Measurements from ENCODE around the gene OTOP3. TPM values are rescaled to one million over a fixed set of nuclear protein-coding genes. Genes with fewer than 3 reads are reported as not detected.

The OTOP3 gene
- total RNA-seq, 1 donor from 2014 or later, result not detected

DNA sequence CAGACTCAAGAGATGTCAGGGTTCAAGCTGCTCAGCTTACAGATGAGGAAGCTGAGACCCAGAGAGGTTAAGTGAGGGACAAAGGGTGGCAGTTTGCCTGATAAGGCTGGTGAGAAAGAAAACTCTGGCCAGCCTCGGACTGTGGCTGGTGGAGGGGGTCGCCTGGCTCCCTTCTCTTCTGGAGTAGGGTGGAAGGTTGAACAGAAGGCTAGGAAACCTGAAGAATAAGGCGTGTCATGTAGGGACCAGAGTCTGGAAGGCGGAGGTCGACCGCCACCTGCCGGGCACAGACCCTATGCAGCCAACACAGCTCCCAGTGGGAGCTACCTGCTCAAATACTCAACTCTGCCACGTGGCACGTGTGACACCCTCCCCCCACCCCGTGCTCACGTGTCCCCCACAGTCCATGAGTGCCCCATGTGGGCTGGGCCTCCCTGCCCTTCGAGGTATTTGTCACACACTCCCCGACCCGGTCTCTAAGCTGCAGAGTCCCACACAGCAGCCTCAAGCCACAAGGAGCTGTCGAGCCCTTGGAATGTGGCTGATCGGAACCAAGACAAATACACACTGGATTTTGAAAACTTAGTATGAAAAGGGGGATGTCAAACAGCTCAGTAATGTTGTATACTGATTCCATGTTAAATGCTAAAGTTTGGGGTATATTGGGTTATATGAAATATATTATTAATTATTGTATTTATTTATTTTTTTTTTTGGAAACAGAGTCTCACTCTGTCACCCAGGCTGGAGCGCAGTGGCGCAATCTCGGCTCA lies 25.1 kb downstream of the OTOP3 start:
- no peak overlapping the region for H3K27ac Mint-ChIP-seq (ENCODE audit: unreplicated experiment)

DNA sequence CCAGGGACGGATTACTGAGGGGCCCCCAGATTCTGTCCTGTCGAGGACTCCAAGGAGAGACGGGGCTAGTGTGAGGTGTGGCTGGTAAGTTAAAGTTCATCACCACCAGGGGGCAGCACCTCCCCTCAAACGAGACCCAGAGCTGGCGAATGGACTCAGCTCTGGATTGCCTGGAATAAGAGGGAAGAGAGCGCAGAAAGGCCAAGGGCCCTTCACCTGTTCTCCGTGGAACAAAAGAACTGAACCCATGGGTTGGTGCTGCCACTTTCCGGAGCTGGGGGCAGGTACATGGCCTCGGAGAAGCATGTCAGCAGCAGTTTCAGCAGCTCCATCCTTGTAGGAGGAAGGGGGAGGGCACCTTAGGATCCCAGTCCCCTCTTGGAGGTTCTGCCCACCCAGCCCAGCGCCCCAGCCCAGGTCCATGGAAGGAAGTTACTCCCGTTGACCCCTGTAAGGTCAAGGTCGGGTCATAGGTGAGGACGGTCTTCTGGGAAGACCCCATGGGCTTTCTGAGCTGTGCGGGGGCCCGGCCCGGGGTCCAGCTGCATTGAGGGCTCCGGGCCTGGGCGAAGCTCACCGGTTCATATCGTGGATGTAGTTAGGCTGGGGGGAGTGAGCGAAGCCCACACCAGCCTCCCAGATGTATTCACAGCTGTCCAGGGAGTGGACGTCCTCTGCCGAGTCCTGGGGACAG lies 26.1 kb downstream of the OTOP3 start:
- peak; percentile 91 for DNase-seq
- no peaks in the 10 kb centered on the region for H3K36me3 Mint-ChIP-seq (ENCODE audit: unreplicated experiment)
- H3K4me3 Mint-ChIP-seq (ENCODE audit: unreplicated experiment), result no peak overlapping the region
- peaks cover 7% of the 10 kb centered on the region for H3K27me3 Mint-ChIP-seq (ENCODE audit: unreplicated experiment)
- H3K4me1 Mint-ChIP-seq (ENCODE audit: low read depth, unreplicated experiment), result peaks cover 4% of the 10 kb centered on the region
- no peak overlapping the region for H3K27ac Mint-ChIP-seq (ENCODE audit: unreplicated experiment)
- TF ChIP-seq CTCF (IDR thresholded peaks at IDR 0.05; ENCODE audit: partially characterized antibody, unreplicated experiment), result peak; percentile 85
- peaks cover 7% of the 10 kb centered on the region for H3K9me3 Mint-ChIP-seq (ENCODE audit: unreplicated experiment)

More for the DNA sequence above, 25.1 kb downstream of the OTOP3 start:
- Mint-ChIP-seq H3K4me1 (ENCODE audit: low read depth, unreplicated experiment) (peaks cover 4% of the 10 kb centered on the region), H3K9me3 (ENCODE audit: unreplicated experiment) (peaks cover 7% of the 10 kb centered on the region), H3K4me3 (ENCODE audit: unreplicated experiment) (no peak overlapping the region), H3K36me3 (ENCODE audit: unreplicated experiment) (no peaks in the 10 kb centered on the region), H3K27me3 (ENCODE audit: unreplicated experiment) (peaks cover 7% of the 10 kb centered on the region)
- peak; percentile 57 for TF ChIP-seq CTCF (IDR thresholded peaks at IDR 0.05; ENCODE audit: partially characterized antibody, unreplicated experiment)
- peak; percentile 71 for DNase-seq

- H3K9me3 Mint-ChIP-seq (ENCODE audit: unreplicated experiment), result peaks cover 6% of the 10 kb centered on the region
- DNase-seq, result no peak
- peaks cover 4% of the 10 kb centered on the region for H3K4me1 Mint-ChIP-seq (ENCODE audit: low read depth, unreplicated experiment)
- H3K36me3 Mint-ChIP-seq (ENCODE audit: unreplicated experiment), result no peaks in the 10 kb centered on the region
- no peak overlapping the region for H3K4me3 Mint-ChIP-seq (ENCODE audit: unreplicated experiment)
- H3K27ac Mint-ChIP-seq (ENCODE audit: unreplicated experiment), result no peak overlapping the region
- H3K27me3 Mint-ChIP-seq (ENCODE audit: unreplicated experiment), result peaks cover 7% of the 10 kb centered on the region
- no peak for TF ChIP-seq CTCF (IDR thresholded peaks at IDR 0.05; ENCODE audit: partially characterized antibody, unreplicated experiment)
These were observed 27.1 kb downstream of the OTOP3 start for GRCh38 chr17:74962622-74963394.

- DNase-seq, result no peak
These were observed 28.0 kb downstream of the OTOP3 start for GRCh38 chr17:74963656-74964055.

More at GRCh38 chr17:74963656-74964055, 28.0 kb downstream of the OTOP3 start:
- peaks cover 5% of the 10 kb centered on the region for H3K27me3 Mint-ChIP-seq (ENCODE audit: unreplicated experiment)
- H3K27ac Mint-ChIP-seq (ENCODE audit: unreplicated experiment), result no peak overlapping the region
- no peak for TF ChIP-seq CTCF (IDR thresholded peaks at IDR 0.05; ENCODE audit: partially characterized antibody, unreplicated experiment)
- H3K36me3 Mint-ChIP-seq (ENCODE audit: unreplicated experiment), result no peaks in the 10 kb centered on the region
- H3K9me3 Mint-ChIP-seq (ENCODE audit: unreplicated experiment), result peaks cover 5% of the 10 kb centered on the region
- no peak overlapping the region for H3K4me3 Mint-ChIP-seq (ENCODE audit: unreplicated experiment)
- peaks cover 1% of the 10 kb centered on the region for H3K4me1 Mint-ChIP-seq (ENCODE audit: low read depth, unreplicated experiment)

Measured in glutamatergic neuron (in vitro differentiated cells).